Endodermal cell (in vitro differentiated cells): ENCODE data around the gene SLC35B2. TPM values are rescaled to one million over a fixed set of nuclear protein-coding genes. Genes with fewer than 3 reads are reported as not detected.
A peak's percentile ranks its signal among the peaks of the same experiment; 100 is the strongest.

Experiments
- DNase-seq: peaks from one replicate; pipeline ENCODE4 v3.0.0-alpha.2; 2017
- H3K27ac ChIP-seq: 2 replicates; pipeline ENCODE4 v1.5.1; 2013; ENCODE audit warnings: mild to moderate bottlenecking, low read depth, low read length, moderate library complexity
- H3K27me3 ChIP-seq: 2 replicates; pipeline ENCODE4 v1.6.1; 2013; ENCODE audit warnings: mild to moderate bottlenecking, low read length, moderate library complexity; ENCODE audit not compliant: insufficient read depth, control insufficient read depth, poor library complexity, severe bottlenecking
- H3K36me3 ChIP-seq: 2 replicates; pipeline ENCODE4 v1.7.0; 2013; ENCODE audit warnings: mild to moderate bottlenecking, low read length, moderate library complexity; ENCODE audit not compliant: control insufficient read depth, insufficient read depth
- H3K4me1 ChIP-seq: one replicate; pipeline ENCODE4 v1.7.0; 2013; ENCODE audit warnings: low read length; ENCODE audit not compliant: control insufficient read depth, insufficient read depth
- H3K4me3 ChIP-seq: 2 replicates; pipeline ENCODE4 v1.5.1; 2013; ENCODE audit warnings: mild to moderate bottlenecking, low read length, moderate library complexity
- H3K9ac ChIP-seq: 2 replicates; pipeline ENCODE4 v1.6.1; 2013; ENCODE audit warnings: mild to moderate bottlenecking, low read length, moderate library complexity; ENCODE audit not compliant: poor library complexity, severe bottlenecking; ENCODE audit errors: extremely low read depth
- H3K9me3 ChIP-seq: 2 replicates; pipeline ENCODE4 v1.6.1; 2013; ENCODE audit warnings: mild to moderate bottlenecking, low read length, moderate library complexity; ENCODE audit not compliant: control insufficient read depth
- H3K27ac Mint-ChIP-seq: 2 replicates; pipeline ENCODE4 v1.8.0; 2020; ENCODE audit warnings: mixed read lengths
- H3K27me3 Mint-ChIP-seq: 2 replicates; pipeline ENCODE4 v1.8.0; 2021; ENCODE audit warnings: mild to moderate bottlenecking, mixed read lengths; ENCODE audit not compliant: insufficient read depth
- H3K36me3 Mint-ChIP-seq: 2 replicates; pipeline ENCODE4 v1.8.0; 2020; ENCODE audit warnings: low read depth, mixed read lengths
- H3K4me1 Mint-ChIP-seq: 2 replicates; pipeline ENCODE4 v1.8.0; 2020; ENCODE audit warnings: mixed read lengths
- H3K4me3 Mint-ChIP-seq: 2 replicates; pipeline ENCODE4 v1.8.0; 2020; ENCODE audit warnings: mild to moderate bottlenecking, moderate library complexity, mixed read lengths
- H3K9me3 Mint-ChIP-seq: 2 replicates; pipeline ENCODE4 v1.8.0; 2020; ENCODE audit warnings: mild to moderate bottlenecking, mixed read lengths
- CTCF ChIP-seq: fragments of 200-600 bp; sonication (generic); conservative IDR thresholded peaks from 2 replicates; pipeline ENCODE4 v1.5.0; 2021; ENCODE audit warnings: antibody characterized with exemption, mild to moderate bottlenecking
- WGBS, 2 experiments: methylation state at CpG; one replicate each; pipeline versions ENCODE4 v1.1.5 to v1.1.7; 2013; ENCODE audit warnings: missing lambda C conversion rate in 2 of 2, mixed read lengths in 1 of 2; ENCODE audit not compliant: insufficient coverage in 1 of 2, insufficient read length in 1 of 2; 5-methylcytosine and 5-hydroxymethylcytosine counted together
- total RNA-seq, 2 donors: library from RNA; stranded (reverse); fragmentation: NEBNext Ultra II Directional in 1 of 2; extraction: Animal tissue kit (Norgen Biotek cat#: 25700) in 1 of 2; gene quantifications; 2 replicates in 1 of 2; 3 replicates in 1 of 2; pipeline ENCODE4 v1.2.1, GENCODE V29; 2021

The SLC35B2 gene
- total RNA-seq, 2 donors from 2014 or later: 52.5 to 54.3 TPM

GRCh38 chr6:44269178-44269920 lies 12.0 kb upstream of the SLC35B2 start:
- no peaks in the 10 kb centered on the region for H3K36me3 ChIP-seq
- H3K27me3 ChIP-seq: peaks cover 55% of the 10 kb centered on the region
- no peaks in the 10 kb centered on the region for H3K9me3 ChIP-seq
- no peak overlapping the region for H3K27ac ChIP-seq
- Mint-ChIP-seq H3K9me3 (no peaks in the 10 kb centered on the region), H3K27me3 (peaks cover 77% of the 10 kb centered on the region), H3K27ac (no peak overlapping the region), H3K4me1 (peaks cover 9% of the 10 kb centered on the region), H3K4me3 (peak overlapping the region; percentile 55), H3K36me3 (no peaks in the 10 kb centered on the region)
- H3K4me1 ChIP-seq: peaks cover 5% of the 10 kb centered on the region
- no peak for TF ChIP-seq CTCF
- WGBS, 2 experiments: 100% methylated on average over 1 of the region's 1 CpG; no CpG with 5 or more reads in 1 of the 2 experiments
- no peak overlapping the region for H3K9ac ChIP-seq
- no peak for DNase-seq
- no peak overlapping the region for H3K4me3 ChIP-seq

GRCh38 chr6:44268095-44268628 lies 10.8 kb upstream of the SLC35B2 start:
- no peak overlapping the region for H3K9ac ChIP-seq
- peak; percentile 96 for TF ChIP-seq CTCF
- H3K4me3 ChIP-seq: no peak overlapping the region
- H3K9me3 ChIP-seq: no peaks in the 10 kb centered on the region
- Mint-ChIP-seq H3K9me3 (no peaks in the 10 kb centered on the region), H3K36me3 (no peaks in the 10 kb centered on the region), H3K27ac (no peak overlapping the region), H3K4me1 (peaks cover 20% of the 10 kb centered on the region), H3K4me3 (no peak overlapping the region), H3K27me3 (peaks cover 74% of the 10 kb centered on the region)
- H3K27me3 ChIP-seq: peaks cover 43% of the 10 kb centered on the region
- H3K27ac ChIP-seq: peak overlapping the region; percentile 36
- DNase-seq: peak; percentile 94
- WGBS, 2 experiments: 0 to 12% methylated on average over 1 to 5 of the region's 5 CpGs
- H3K4me1 ChIP-seq: peaks cover 5% of the 10 kb centered on the region
- no peaks in the 10 kb centered on the region for H3K36me3 ChIP-seq

- Histone ChIP-seq H3K36me3 (no peaks in the 10 kb centered on the region), H3K27ac (no peak overlapping the region), H3K9ac (no peak overlapping the region), H3K9me3 (no peaks in the 10 kb centered on the region), H3K4me1 (peaks cover 5% of the 10 kb centered on the region), H3K4me3 (no peak overlapping the region), H3K27me3 (peaks cover 34% of the 10 kb centered on the region)
- WGBS, 2 experiments: 70 to 86% methylated on average over 3 to 10 of the region's 10 CpGs
- no peak for DNase-seq
- Mint-ChIP-seq H3K9me3 (no peaks in the 10 kb centered on the region), H3K27ac (no peak overlapping the region), H3K36me3 (no peaks in the 10 kb centered on the region), H3K4me3 (no peak overlapping the region), H3K27me3 (peaks cover 65% of the 10 kb centered on the region), H3K4me1 (peaks cover 25% of the 10 kb centered on the region)
- no peak for TF ChIP-seq CTCF
Observed at GRCh38 chr6:44267252-44267651, 9.9 kb upstream of the SLC35B2 start.
